8988T (cell line): ENCODE measurements around the gene SPNS2.
"Not testable (repeated sequence)": the region's sequence is repeated elsewhere in the genome, so short reads cannot be mapped to it uniquely, and the experiment has no call there.

ENCODE experiments used
- DNase-seq: peaks from one replicate; pipeline ENCODE4 v3.0.0; 2011

Gene SPNS2

GRCh38 chr17:4576161-4576558 lies 77.5 kb downstream of the SPNS2 start:
- no peak for DNase-seq

DNA sequence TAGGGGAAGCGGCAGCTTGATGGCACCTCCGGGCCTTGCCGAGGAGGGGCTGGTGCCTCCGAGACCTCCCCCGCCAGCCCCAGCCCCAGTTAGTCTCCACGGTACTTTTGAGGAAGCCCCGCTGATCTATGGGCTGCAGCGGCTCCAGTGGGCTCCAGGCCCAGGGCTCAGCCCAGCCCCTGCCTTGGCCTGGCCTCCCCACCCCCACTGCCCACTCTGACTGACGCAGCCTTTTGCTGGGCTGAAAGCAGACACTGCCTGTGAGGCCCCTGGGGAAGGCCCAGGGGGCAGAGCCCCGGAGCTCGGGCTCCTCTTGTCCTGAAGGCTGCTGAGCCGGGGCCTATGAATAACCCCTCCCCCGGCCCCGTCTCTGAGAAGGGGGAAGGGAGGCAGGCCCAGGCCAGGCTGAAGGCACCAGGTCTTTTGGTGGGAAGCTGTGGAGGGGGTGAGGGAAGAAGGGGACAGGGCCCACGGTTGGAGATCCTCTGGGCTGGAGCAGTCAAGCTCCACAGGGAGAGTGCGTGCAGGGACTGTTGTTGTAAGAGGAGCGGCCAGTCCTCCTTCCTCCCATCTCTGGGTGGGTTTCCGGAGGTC lies 78.1 kb downstream of the SPNS2 start:
- no peak for DNase-seq

DNA sequence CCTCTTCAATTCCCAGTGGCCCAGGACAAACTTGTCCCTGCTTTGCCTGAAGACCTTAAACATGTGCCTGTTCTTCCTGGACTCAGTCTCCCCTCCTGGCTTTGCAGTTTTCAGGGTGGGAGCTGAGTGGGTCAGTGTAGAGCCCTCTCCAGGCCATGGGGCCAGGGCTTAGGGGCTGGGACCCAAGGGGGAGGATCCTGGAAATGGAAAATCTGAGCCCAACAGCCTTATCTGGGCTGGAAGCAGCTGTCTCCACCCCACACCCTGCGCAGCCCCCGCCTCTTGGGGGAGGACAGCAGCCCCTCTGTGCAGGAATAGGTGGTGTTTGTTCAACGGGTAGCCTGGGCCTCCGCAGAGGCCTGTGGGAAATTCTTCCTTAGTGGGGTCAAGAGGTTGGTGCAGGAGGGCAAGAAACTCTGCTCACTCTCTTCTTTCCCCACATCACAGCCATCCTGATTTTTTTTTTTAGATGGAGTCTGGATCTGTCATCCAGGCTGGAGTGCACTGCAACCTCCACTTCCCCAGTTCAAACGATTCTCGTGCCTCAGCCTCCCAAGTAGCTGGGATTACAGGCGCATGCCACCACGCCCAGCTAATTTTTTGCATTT lies 78.8 kb downstream of the SPNS2 start:
- no peak for DNase-seq

GRCh38 chr17:4578349-4578748 lies 79.7 kb downstream of the SPNS2 start:
- not testable (repeated sequence) for DNase-seq

DNA sequence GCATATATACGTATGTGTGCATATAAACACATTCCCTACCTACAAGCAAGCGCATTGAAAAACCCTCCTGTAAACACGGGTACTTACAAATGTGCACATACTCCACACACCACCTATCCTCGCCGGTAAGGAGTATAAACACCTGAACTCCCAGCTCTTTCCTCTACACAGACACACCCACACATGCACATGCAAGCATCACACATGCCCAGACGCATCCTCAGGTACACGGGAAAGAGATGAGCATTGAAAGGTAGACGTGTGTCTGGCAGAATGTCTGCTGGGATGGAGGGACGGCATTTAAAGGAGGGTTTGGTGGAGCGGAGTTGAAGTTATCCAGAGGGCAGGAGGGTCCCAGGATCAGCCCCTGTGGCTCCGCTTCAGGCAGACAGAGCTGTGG lies 81.0 kb downstream of the SPNS2 start:
- DNase-seq: no peak

DNA sequence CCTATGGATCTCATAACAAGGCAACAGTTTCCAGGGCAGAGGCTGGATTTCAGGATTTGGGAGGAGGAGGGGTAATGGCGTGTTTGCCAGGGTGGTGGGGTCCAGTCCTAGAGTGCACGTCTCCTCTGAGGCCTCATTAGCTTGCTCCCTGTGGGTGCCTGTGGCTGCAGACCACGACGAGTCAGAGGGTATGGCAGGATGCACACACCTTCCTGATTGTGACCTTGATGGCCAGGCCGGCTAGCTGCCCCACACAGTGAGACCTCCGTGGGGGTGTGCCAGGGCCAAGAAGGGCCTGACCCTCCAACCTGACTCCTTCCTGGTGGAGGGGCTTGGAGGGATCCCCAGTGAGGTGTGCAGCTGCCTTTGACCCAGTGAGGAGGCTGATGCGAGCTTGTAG lies 81.6 kb downstream of the SPNS2 start:
- DNase-seq: no peak

GRCh38 chr17:4582101-4582501 lies 83.4 kb downstream of the SPNS2 start:
- DNase-seq: no peak

DNA sequence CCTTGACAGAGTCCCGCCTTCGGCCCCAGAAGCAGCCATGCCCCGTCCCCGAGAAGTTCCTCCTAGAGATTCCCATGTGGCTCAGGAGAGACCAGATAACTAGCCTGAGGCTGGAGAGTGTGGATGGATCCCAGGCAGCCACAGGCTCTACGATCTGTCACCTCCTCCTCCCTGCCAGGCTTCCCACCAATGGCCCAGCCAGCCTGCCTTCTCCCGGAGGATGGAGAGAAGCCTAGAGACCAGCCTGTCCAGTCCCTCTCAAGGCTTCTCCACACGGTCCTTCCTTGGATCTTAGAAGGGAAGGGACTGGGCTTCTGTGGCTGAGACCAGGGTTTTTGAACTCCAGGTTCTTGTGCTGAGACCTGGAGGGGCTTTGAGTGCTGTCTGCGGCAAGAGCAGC lies 84.0 kb downstream of the SPNS2 start:
- DNase-seq: no peak

- DNase-seq: no peak
Observed at GRCh38 chr17:4583206-4583605, 84.5 kb downstream of the SPNS2 start.

DNA sequence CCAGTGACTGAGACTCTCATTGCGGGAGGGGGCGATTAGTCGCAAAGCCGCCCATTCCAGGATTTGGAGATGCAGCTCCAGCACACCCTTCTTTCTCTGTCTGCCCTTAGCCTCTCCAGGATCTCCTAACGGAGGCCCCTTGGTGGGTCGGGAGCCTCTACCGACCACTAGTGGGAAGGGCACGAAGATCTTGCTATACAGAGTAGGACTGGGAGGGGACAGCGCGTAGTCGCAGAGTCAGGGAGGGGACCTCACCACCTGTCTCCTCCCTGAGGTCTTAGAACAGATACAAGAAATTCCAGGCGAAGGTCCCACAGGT lies 85.1 kb downstream of the SPNS2 start:
- DNase-seq: peak; percentile 91

GRCh38 chr17:4584101-4584916 lies 85.6 kb downstream of the SPNS2 start, which contains the start of gene SMTNL2:
Gene SMTNL2, plus strand, starts transcription at chr17:4584529. Its CDS starts 77 bp downstream, at chr17:4584606.
- peak; percentile 77 for DNase-seq

DNA sequence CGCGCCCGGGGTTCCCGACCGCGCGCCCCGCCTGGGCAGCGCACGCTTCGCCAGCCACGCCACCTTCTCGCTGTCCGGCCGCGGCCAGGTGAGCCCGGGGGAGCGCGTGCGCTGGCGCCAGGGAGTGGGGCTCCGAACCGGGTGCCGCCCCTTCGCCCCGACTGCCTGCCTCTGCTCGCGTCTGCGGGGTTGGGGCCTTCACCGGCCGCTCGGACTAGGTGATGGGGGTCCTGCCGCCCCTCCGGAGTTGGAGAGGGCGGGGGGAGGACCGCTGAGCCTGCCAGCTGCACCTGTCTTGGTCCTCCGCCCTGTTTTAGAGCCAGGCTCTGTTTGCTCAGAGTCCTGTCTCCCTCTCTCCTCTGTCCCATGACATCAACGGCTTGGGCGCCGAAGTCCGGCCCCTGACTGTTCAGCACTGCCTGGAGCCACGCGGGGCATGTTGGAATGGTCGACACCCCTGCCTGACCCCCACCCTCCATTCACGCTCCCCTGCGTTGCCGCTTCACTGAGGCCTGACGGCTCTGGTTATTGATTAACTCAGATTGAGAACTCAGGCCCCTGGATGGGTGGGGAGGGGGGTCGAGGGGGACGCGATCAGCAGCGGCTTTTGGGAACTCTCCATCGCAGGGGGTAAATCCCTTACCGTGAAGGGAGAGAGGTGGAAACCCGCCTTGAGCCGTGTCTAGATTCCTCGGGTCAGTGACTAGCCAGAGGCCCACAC lies 86.4 kb downstream of the SPNS2 start:
- no peak for DNase-seq

DNA sequence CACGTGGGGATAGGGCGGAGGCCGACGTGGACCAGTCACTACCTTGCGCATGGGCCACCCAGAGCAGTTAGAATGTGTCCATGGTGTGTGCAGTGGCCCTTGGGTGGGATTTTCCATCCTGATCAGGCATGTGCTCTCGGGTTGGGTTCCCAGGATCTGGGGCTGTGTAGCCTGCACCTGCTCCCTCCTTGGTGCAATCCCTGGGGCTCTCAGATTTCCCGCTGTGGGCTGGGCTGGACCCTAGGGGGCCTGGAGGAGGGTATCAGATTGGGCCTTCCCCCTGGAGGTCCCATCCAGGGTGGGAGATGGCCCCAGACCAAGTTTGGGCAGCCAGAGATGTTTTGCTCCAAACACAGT lies 86.9 kb downstream of the SPNS2 start:
- no peak for DNase-seq

GRCh38 chr17:4586043-4586442 lies 87.4 kb downstream of the SPNS2 start:
- DNase-seq: no peak

DNA sequence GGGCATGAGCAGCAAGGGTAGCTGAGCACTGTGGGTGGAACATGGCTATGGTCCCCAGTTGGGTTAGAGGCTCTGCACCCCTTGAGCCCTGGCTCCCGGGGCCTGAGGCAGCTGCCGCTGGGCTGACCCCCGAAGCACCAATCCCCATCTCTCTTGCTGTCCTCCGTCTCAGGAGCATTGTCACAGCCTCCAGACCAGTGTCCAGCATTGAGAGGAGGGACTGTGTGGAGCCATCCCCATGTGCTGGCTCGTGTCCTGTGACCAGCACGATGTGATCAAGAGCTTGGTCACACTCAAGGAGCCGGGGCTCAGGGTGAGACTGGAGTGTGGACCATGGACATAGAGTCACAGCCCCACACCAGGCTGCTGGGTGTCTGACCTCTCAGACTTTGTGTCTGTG lies 88.5 kb downstream of the SPNS2 start:
- no peak for DNase-seq

GRCh38 chr17:4587803-4588202 lies 89.1 kb downstream of the SPNS2 start:
- DNase-seq: no peak

DNA sequence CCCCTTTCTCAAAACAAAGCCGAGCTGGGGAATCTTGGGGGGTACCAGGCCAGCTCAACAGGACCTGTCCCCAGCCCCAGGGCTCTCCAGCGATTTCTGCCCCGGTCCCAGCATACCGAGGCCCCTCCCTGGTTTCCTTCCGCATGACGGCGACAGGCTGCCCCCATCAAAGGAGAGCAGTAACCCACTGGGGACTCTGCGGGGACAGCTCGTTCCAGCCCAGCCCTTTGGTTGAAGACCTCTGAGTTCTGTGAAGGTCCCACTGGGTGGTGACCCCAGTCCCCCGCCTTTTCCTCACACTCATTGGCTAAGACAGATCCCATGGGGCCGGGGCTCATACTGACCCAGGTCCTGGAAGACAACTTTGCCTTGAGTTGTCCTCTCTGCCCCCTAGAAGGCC lies 89.7 kb downstream of the SPNS2 start:
- no peak for DNase-seq
